A549 (cell line): ENCODE results near the gene FLNB.

Experiments
- EP300 ChIP-seq, 2 experiments: fragments of >200 bp; sonication (Bioruptor Twin); formaldehyde crosslinking; IDR thresholded peaks; 2 replicates in 1 of 2; 3 replicates in 1 of 2; pipeline ENCODE4 v1.6.1; 2016 to 2017
- MYC ChIP-seq: IDR thresholded peaks from 2 replicates; pipeline ENCODE4 v1.6.1; 2012; ENCODE audit warnings: mild to moderate bottlenecking, inconsistent platforms, low read length, improper control_type of control experiment, borderline replicate concordance
- RFX5 ChIP-seq: fragments of 450-650 bp; IDR thresholded peaks from 2 replicates; pipeline ENCODE4 v1.7.1; 2014; ENCODE audit warnings: antibody characterized with exemption, mild to moderate bottlenecking, moderate library complexity
- SREBF2 ChIP-seq: fragments of 450-650 bp; IDR thresholded peaks from 2 replicates; pipeline ENCODE4 v1.6.1; 2014; ENCODE audit warnings: mild to moderate bottlenecking, moderate library complexity
- TF ChIP-seq, protein P1 (sequence below): fragments of >200 bp; sonication (Bioruptor Twin); formaldehyde crosslinking; IDR thresholded peaks from 3 replicates; pipeline ENCODE4 v1.5.1; 2016

DNA sequence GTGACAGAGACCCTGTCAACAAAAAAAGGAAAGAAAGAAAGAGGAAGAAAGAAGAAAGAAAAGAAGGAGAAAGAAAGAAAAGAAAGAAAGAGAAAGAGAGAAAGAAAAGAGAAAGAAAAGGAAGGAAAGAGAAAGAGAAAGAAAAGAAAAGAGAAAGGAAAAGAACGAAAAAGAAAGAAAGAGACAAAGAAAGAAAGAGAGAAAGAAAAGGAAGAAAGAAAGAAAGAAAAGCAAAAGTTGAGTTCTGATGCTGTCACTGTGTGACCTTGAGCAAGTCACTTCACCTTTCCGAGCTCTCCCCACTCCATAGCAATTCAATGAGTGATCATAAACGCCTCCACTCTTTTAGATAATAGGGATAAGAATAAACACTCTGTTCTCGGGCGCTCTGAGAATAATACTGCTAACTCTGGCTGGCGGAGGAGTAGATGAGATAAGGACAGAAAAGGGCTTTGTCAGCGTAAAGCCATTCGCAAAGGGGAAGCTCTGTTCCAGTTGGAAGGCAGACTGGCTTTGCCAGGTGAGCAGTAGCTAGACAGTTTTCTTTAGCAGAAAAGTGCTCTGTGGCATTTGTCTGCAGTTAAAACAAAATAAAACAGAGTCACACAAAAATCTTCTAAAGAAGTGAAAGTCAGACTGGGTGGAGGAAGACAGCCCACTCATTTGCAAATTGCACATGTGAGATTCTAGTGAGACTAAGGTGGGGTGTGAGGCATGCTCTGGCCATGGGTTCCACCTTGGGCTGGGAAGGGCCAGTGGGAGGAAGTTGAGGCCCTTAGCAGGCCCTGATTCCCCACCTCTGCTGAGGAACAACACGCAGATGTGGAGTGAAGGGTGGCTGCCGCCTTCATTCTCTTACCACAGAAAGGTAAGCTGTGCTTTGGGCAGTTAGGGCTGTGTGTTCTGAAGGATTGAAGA is 9.6 kb upstream of the FLNB start:
- TF ChIP-seq, protein P1, sequence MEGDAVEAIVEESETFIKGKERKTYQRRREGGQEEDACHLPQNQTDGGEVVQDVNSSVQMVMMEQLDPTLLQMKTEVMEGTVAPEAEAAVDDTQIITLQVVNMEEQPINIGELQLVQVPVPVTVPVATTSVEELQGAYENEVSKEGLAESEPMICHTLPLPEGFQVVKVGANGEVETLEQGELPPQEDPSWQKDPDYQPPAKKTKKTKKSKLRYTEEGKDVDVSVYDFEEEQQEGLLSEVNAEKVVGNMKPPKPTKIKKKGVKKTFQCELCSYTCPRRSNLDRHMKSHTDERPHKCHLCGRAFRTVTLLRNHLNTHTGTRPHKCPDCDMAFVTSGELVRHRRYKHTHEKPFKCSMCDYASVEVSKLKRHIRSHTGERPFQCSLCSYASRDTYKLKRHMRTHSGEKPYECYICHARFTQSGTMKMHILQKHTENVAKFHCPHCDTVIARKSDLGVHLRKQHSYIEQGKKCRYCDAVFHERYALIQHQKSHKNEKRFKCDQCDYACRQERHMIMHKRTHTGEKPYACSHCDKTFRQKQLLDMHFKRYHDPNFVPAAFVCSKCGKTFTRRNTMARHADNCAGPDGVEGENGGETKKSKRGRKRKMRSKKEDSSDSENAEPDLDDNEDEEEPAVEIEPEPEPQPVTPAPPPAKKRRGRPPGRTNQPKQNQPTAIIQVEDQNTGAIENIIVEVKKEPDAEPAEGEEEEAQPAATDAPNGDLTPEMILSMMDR, result no peak
- TF ChIP-seq EP300 (IDR thresholded peaks at IDR 0.05) (no peak), SREBF2 (no peak), MYC (no peak), RFX5 (no peak)
